Small intestine (tissue), 7 donors: ENCODE measurements around the gene PTPRE. TPM values are rescaled to one million over a fixed set of nuclear protein-coding genes. Genes with fewer than 3 reads are reported as not detected.

Source experiments
- DNase-seq, 2 donors: peaks; one replicate each; pipeline versions ENCODE4 v3.0.0 to v3.0.0-alpha.2; 2013
- FAIRE-seq: peaks from 2 replicates; lab custom pipeline; 2012; peaks lifted over from hg19 to GRCh38; lab: Jason Lieb, UNC
- H3K27ac ChIP-seq, 3 donors: one replicate each; pipeline ENCODE4 v1.5.1; 2013; ENCODE audit warnings: low read length in 2 of 3, mild to moderate bottlenecking in 2 of 3, control low read depth in 1 of 3, inconsistent platforms in 1 of 3, low read depth in 1 of 3, moderate library complexity in 1 of 3
- H3K27me3 ChIP-seq, 3 donors: one replicate each; pipeline ENCODE4 v1.6.1; 2013; ENCODE audit warnings: low read length in 3 of 3, inconsistent platforms in 1 of 3; ENCODE audit not compliant: control insufficient read depth in 3 of 3, insufficient read depth in 3 of 3
- H3K36me3 ChIP-seq, 3 donors: one replicate each; pipeline ENCODE4 v1.6.1; 2013; ENCODE audit warnings: low read length in 3 of 3, inconsistent platforms in 1 of 3, low read depth in 1 of 3, mild to moderate bottlenecking in 1 of 3, moderate library complexity in 1 of 3; ENCODE audit not compliant: control insufficient read depth in 3 of 3, insufficient read depth in 2 of 3
- H3K4me1 ChIP-seq, 3 donors: one replicate each; pipeline ENCODE4 v1.6.1; 2013; ENCODE audit warnings: low read length in 2 of 3, inconsistent platforms in 1 of 3, low read depth in 1 of 3, mild to moderate bottlenecking in 1 of 3, moderate library complexity in 1 of 3; ENCODE audit not compliant: control insufficient read depth in 3 of 3, insufficient read depth in 2 of 3
- H3K4me3 ChIP-seq, 3 donors: one replicate each; pipeline ENCODE4 v1.5.1; 2013; ENCODE audit warnings: low read length in 3 of 3, control low read depth in 1 of 3, inconsistent platforms in 1 of 3, low read depth in 1 of 3, mild to moderate bottlenecking in 1 of 3, moderate library complexity in 1 of 3
- H3K9me3 ChIP-seq, 2 donors: one replicate each; pipeline ENCODE4 v1.6.1; 2013; ENCODE audit warnings: low read depth in 1 of 2, low read length in 1 of 2; ENCODE audit not compliant: control insufficient read depth in 2 of 2, insufficient read depth in 1 of 2
- WGBS, 3 donors: extraction: QIAGEN DNeasy Blood & Tissue Kit; methylation state at CpG; one replicate each; pipeline ENCODE4 v1.1.7; 2013; 5-methylcytosine and 5-hydroxymethylcytosine counted together
- polyA plus RNA-seq, 4 donors: library from polyadenylated mRNA; stranded (reverse) in 3 of 4; unstranded in 1 of 4; fragments of 200-250 nt in 3 of 4; fragments of 120-200 nt in 1 of 4; gene quantifications; one replicate each; pipeline versions ENCODE4 v1.2.1 to v1.2.3, GENCODE V29; 2013
- donor health status: healthy with polysubstance abuse.
- donor health status: control.
- donor health status: control.
- donor health status: Bipolar disorder and iron deficiency.
- donor health status: healthy.

Gene PTPRE
- polyA plus RNA-seq, 4 donors, result 2.7 to 21.0 (median 6.2) TPM

DNA sequence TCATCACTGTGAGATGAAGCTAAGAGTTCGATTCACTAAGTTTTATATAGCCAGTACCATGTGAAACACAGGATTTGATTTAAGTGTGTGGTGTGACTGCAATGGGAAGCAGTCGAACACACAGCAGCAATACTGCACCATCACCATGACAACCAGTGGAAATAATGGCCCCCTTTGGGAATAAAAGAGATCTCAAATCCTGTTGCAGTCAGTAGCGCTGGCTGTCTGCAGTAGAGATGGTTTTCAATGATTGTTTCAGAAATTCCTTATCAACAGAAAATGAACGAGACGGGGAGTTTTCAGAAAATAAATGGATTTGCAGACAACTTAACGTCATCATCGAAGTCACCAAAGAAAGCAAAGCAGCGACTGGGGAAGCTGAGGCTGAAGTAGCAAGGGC lies 91.0 kb downstream of the PTPRE start:
- 69 to 93% (median 80%) methylated on average over 8 of the region's 8 CpGs for WGBS, 3 donors
- peak overlapping the region in 1 of 3 donors; percentile 42 for H3K27ac ChIP-seq
- no peaks in the 10 kb centered on the region for H3K27me3 ChIP-seq
- peaks cover 0 to 4% (median 0%) of the 10 kb centered on the region in 3 donors for H3K36me3 ChIP-seq
- H3K4me3 ChIP-seq, result no peak overlapping the region
- DNase-seq, result no peak
- H3K9me3 ChIP-seq, result no peaks in the 10 kb centered on the region
- H3K4me1 ChIP-seq, result no peaks in the 10 kb centered on the region
- FAIRE-seq, result no peak

DNA sequence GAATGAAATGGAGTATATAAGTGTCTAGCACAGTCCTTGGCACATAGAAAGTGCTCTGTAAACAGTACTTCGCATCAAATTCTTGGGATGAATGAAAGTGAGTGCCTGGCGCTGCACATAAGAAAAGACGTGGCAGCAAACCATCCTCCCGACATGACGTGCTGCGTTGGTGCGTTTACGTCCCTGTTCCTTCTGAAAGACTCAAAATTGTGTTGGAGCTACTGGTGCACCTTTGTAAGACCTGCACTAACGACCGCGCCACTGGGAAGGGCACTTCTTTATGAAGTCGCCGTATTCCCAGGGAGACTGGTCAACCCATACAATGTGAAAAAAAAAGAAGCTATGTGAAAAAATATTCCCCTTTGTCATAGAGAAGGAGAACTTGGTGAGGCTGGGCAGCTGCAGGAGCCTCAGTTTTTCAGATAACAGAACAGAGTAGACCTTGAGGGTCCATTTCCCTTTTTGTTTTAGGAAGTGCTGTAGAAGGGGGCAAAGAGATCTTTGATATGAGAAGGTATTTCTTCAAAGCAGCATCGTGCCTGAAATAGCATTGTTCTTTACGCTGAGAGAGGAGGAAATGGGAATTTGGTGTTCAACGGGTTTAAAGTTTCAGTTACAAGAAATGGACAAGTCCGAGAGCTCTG lies 91.7 kb downstream of the PTPRE start:
- Histone ChIP-seq H3K27me3 (no peaks in the 10 kb centered on the region), H3K4me3 (no peak overlapping the region), H3K27ac (peak overlapping the region in 1 of 3 donors; percentile 49), H3K4me1 (no peaks in the 10 kb centered on the region), H3K36me3 (peaks cover 0 to 4% (median 0%) of the 10 kb centered on the region in 3 donors), H3K9me3 (no peaks in the 10 kb centered on the region)
- FAIRE-seq (no peak), DNase-seq (no peak)
- 80 to 91% (median 82%) methylated on average over 17 of the region's 17 CpGs for WGBS, 3 donors

DNA sequence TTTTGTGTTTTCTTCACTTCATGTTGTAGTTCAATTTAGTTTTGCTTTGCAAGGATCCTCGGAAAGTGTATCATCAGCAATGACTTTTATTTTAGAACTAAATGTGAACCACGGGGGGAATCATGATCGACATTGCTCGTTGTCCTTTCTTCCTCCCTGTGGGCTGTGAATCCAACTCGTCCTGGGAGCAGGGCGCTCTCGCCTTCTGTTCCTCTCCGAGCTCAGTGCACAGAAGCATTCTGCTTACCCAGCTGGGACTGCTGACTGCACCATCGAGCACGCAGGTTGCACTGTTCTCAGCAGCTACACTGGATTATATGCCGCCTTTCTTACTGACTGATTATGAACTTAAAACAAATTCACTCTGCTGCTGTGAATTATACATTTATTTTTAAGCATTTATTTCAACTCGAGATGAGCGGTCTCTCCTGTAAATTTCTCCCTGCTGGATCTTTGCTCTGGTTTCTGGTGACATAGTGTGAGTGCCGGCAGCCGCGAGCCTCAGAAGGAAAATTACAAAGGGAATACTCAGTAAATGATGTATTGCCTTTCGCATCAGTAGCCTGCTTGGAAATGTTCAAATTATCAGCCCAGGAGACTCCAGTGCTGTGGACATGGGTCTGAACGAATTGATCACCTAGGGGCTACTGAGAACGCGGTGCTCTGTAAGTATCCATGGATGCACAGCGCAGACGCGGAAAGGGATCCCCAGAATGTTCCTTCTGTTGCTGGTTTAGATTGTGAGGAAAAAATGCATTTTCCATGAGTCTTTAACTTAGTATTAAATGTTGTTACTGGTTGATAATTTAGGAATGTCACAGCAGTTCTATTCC lies 92.6 kb downstream of the PTPRE start:
- no peak for DNase-seq
- WGBS, 3 donors, result 80 to 91% (median 89%) methylated on average over 23 of the region's 23 CpGs
- no peaks in the 10 kb centered on the region for H3K4me1 ChIP-seq
- no peaks in the 10 kb centered on the region for H3K27me3 ChIP-seq
- FAIRE-seq, result no peak
- peaks cover 0 to 2% (median 0%) of the 10 kb centered on the region in 3 donors for H3K36me3 ChIP-seq
- peak overlapping the region in 1 of 3 donors; percentile 49 for H3K27ac ChIP-seq
- H3K9me3 ChIP-seq, result no peaks in the 10 kb centered on the region
- H3K4me3 ChIP-seq, result no peak overlapping the region

DNA sequence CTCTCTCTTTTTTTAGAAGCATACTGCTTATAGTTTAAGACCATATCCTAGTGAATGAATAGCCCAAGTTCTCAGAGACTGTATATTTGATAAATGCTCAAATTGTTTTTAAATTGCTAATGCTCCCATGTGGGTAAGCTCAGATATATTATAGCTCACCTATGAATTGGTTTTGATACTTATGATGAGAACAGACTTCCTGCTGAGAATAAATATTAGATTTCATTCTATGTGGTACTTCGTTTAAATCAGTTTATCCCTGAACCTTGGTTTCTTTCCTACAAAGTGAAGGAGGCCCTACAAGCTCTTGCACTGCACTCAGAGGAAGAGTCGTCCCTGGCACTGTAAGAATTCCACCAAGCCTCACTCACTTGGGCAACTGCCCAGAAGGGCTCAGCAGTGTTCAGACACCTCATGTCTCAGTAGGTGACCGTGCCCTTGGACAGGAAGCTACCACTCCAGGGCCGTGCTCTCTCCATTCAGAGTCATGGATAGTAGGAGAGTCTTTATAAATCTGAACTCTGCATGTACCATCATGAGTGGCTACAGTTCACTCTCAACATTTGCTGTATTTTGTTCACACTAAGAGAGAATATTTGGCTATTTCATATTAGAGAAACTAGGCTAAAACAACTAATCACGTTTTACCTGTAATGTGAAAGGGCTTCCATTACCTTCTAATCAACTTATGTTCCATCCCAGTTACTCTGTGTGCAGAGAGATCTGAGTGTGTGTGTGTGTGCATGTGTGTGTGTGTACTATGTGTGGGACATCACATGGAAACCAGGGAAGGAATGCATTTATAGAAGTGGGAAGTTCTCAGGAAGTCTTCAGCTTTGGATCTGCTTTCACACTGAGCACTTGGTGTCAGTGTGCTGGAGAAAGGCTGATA lies 93.8 kb downstream of the PTPRE start:
- Histone ChIP-seq H3K4me1 (no peaks in the 10 kb centered on the region), H3K4me3 (no peak overlapping the region), H3K36me3 (peaks cover 0 to 2% (median 0%) of the 10 kb centered on the region in 3 donors), H3K27ac (peak overlapping the region in 1 of 3 donors; percentile 50), H3K9me3 (no peaks in the 10 kb centered on the region), H3K27me3 (no peaks in the 10 kb centered on the region)
- FAIRE-seq (no peak), DNase-seq (no peak)
- 71 to 86% (median 79%) methylated on average over 5 of the region's 5 CpGs for WGBS, 3 donors

DNA sequence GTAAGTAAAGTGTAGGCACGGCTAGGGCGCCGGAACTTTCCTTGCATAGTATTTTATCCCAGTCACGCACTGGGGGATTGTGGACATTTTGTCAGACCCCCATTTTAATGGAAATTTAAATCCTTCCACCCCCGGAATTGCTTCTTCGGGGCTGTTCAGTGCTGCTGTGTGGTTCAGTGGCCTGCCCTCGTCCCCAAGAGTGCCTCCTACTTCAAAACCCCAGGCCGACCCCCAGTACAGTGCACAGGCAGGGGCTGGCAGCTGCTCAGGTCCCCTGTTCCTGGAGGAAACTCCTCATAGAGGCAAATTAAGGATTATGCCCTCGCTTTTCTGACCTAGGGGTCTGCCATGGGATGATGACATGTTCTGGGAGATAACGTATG lies 94.5 kb downstream of the PTPRE start:
- DNase-seq, result no peak
- no peaks in the 10 kb centered on the region for H3K9me3 ChIP-seq
- WGBS, 3 donors, result 77 to 95% (median 82%) methylated on average over 10 of the region's 10 CpGs
- peaks cover 0 to 2% (median 0%) of the 10 kb centered on the region in 3 donors for H3K36me3 ChIP-seq
- no peaks in the 10 kb centered on the region for H3K4me1 ChIP-seq
- FAIRE-seq, result no peak
- H3K27me3 ChIP-seq, result no peaks in the 10 kb centered on the region
- no peak overlapping the region for H3K4me3 ChIP-seq
- peak overlapping the region in 1 of 3 donors; percentile 26 for H3K27ac ChIP-seq

DNA sequence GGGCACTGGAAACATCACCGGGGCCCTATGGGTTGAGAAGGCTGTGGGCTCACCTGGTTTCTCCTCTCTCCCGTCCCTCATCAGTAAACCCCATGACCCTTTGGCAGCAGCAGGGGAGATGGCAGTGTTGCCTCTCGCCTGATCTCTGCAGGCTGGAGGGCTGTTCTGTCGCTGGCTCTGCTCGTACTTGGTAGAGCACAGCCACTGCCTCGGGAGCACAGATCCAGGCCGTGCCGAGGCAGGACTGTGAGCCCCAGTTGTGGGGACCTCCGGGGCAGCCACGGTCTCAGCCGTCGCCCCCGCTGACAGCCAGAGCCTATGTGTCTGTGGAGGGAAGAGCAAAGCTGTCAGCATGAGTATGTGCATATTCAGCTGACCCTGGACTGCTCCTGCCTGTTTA lies 94.9 kb downstream of the PTPRE start:
- DNase-seq, result no peak
- H3K27ac ChIP-seq, result peak overlapping the region in 1 of 3 donors; percentile 26
- H3K4me1 ChIP-seq, result no peaks in the 10 kb centered on the region
- 78 to 88% (median 83%) methylated on average over 13 of the region's 13 CpGs for WGBS, 3 donors
- no peak overlapping the region for H3K4me3 ChIP-seq
- peaks cover 0 to 2% (median 0%) of the 10 kb centered on the region in 3 donors for H3K36me3 ChIP-seq
- H3K9me3 ChIP-seq, result no peaks in the 10 kb centered on the region
- FAIRE-seq, result no peak
- no peaks in the 10 kb centered on the region for H3K27me3 ChIP-seq

DNA sequence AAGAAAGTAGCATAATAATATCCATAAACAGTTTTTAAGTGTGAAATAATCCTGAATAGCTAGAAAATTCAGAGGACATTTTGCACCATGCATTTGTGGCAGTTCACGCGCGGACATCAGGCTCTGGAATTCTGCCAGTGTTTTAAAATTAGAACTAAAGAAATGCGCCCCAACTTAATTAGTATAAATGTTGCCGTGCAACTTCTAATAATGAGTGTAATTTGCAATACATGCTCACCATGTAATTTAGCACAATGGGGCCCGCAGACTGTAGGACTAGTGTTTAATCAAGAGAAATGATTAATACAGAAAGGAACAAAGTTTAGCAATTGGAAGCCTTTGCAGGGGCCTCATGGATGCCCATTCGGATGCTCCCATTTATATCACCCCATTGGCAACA lies 96.6 kb downstream of the PTPRE start:
- Histone ChIP-seq H3K9me3 (no peaks in the 10 kb centered on the region), H3K27me3 (no peaks in the 10 kb centered on the region), H3K4me3 (no peak overlapping the region), H3K27ac (no peak overlapping the region), H3K36me3 (peaks cover 0 to 4% (median 0%) of the 10 kb centered on the region in 3 donors), H3K4me1 (no peaks in the 10 kb centered on the region)
- 84 to 95% (median 85%) methylated on average over 7 of the region's 7 CpGs for WGBS, 3 donors
- DNase-seq (no peak), FAIRE-seq (no peak)

DNA sequence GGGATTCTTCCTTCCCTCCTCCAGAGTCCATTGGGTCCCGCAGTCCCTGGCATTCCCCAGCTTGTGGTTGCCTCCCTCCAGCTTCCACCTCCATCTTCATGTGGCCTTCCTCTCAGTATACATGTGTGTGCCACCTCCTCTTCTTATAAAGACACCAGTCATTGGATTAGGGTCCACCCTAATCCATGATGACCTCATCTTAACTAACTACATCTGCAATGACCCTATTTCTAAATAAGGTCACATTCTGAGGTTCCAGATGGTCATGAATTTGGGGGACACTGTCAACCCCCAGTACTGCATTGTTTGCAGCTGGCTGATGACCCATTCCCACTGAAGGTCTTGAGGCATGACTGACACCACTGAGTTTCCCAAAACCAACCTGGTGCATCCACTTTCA lies 99.0 kb downstream of the PTPRE start:
- Histone ChIP-seq H3K4me1 (no peaks in the 10 kb centered on the region), H3K27me3 (no peaks in the 10 kb centered on the region), H3K9me3 (no peaks in the 10 kb centered on the region), H3K4me3 (no peak overlapping the region), H3K36me3 (peaks cover 0 to 8% (median 0%) of the 10 kb centered on the region in 3 donors), H3K27ac (no peak overlapping the region)
- no peak for FAIRE-seq
- DNase-seq, result no peak
- WGBS, 3 donors, result 90 to 91% (median 90%) methylated on average over 1 of the region's 1 CpG
